A673 (cell line): ENCODE results near the gene DDAH1.

Source experiments
- EZH2 ChIP-seq: fragments of 200-600 bp; sonication (generic); IDR thresholded peaks from 2 replicates; pipeline ENCODE4 v1.6.1; 2017; ENCODE audit warnings: borderline replicate concordance, low read depth, mild to moderate bottlenecking, mixed read lengths, antibody characterized with exemption, low read length; ENCODE audit not compliant: poor library complexity, severe bottlenecking
- TF ChIP-seq, protein P1 (sequence below): fragments of 300-800, 200-600 bp; sonication (generic); conservative IDR thresholded peaks from 2 replicates; pipeline ENCODE4 v1.5.1; 2017; ENCODE audit warnings: low read depth, mild to moderate bottlenecking, antibody characterized with exemption, low read length, moderate library complexity, mixed read lengths

GRCh38 chr1:85361606-85362296, 103.2 kb downstream of the DDAH1 start:
- TF ChIP-seq, protein P1, sequence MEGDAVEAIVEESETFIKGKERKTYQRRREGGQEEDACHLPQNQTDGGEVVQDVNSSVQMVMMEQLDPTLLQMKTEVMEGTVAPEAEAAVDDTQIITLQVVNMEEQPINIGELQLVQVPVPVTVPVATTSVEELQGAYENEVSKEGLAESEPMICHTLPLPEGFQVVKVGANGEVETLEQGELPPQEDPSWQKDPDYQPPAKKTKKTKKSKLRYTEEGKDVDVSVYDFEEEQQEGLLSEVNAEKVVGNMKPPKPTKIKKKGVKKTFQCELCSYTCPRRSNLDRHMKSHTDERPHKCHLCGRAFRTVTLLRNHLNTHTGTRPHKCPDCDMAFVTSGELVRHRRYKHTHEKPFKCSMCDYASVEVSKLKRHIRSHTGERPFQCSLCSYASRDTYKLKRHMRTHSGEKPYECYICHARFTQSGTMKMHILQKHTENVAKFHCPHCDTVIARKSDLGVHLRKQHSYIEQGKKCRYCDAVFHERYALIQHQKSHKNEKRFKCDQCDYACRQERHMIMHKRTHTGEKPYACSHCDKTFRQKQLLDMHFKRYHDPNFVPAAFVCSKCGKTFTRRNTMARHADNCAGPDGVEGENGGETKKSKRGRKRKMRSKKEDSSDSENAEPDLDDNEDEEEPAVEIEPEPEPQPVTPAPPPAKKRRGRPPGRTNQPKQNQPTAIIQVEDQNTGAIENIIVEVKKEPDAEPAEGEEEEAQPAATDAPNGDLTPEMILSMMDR, result no peak
- TF ChIP-seq EZH2, result no peak
